RCC 7860 (cell line): ENCODE measurements around the gene MYO9B.
A peak's percentile ranks its signal among the peaks of the same experiment; 100 is the strongest.
"Not testable (repeated sequence)": the region's sequence is repeated elsewhere in the genome, so short reads cannot be mapped to it uniquely, and the experiment has no call there.

Source experiments
- DNase-seq: peaks from one replicate; pipeline ENCODE4 v3.0.0-alpha.2; 2015; ENCODE audit warnings: low spot score
- FAIRE-seq: peaks from 2 replicates; lab custom pipeline; 2012; peaks lifted over from hg19 to GRCh38; lab: Jason Lieb, UNC

The MYO9B gene

GRCh38 chr19:17086120-17086519 lies 10.5 kb downstream of the MYO9B start:
- no peak for FAIRE-seq
- no peak for DNase-seq

GRCh38 chr19:17086834-17087233 lies 11.3 kb downstream of the MYO9B start:
- DNase-seq (no peak), FAIRE-seq (no peak)

GRCh38 chr19:17088552-17088951 lies 13.0 kb downstream of the MYO9B start:
- DNase-seq (no peak), FAIRE-seq (no peak)

DNA sequence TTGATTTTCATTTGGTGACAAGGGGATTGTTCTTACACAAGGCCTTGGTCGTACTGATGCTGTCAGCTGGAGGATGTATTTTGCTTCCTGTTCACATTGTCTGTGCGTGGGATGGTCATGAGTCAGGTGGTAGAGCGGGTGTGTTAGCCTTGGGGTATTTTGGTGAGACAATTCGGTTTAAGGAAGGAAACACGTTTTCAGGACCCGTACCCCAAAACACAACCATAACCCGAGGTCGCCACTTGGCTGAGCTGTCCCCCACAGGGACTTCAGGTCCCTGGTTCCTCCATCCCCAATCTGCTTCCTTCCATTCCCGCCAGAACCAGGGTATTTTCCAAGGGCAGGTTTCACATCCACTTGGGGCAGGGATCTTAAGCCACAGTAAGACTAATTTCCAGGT lies 15.0 kb downstream of the MYO9B start:
- DNase-seq = no peak
- no peak for FAIRE-seq

DNA sequence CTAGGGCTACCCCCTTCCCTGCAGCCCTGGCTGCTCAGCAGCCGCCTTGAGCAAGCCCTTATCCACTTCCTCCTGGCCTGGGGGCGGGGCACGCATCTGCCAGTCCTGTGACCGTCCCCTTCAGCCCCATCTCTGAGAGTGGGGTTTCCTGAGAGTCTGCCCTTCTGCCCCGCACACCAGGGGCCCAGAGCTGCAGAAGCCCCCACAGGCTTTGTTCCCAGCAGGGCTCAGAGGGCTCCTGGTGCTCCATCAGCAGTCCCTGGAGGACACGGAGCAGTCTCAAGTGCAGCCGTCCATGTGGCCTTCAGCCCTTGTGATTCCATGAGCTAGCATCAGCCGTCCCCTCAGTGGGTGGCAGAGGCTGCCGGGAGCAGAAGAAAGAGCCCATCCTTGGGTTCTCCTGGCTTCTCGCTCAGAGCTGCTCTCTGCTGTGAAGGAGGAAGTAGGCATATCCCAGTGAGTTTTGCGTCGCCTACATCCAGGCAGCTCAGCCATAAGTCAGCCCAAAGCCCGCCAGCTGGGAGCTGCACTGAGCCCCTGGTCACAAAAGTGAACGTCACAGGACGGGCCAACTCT lies 16.3 kb downstream of the MYO9B start:
- FAIRE-seq = no peak
- DNase-seq = no peak

DNA sequence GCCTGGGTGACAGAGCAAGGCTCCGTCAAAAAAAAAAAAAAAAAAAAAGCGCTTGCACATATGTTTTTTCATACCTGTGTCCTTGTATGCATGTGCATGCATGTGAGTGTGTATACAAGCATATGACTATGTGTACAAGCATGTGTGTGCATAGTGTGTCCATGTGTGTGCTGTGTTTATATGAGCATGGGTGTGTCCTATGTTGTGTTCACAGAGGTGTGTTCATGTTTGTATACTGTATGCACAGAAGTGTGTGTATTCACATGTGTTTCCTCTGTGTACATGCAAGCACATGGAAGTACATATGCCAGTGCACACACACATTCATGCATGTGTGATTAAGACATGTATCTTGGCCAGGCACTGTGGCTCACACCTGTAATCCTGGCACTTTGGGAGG lies 17.1 kb downstream of the MYO9B start:
- no peak for DNase-seq
- FAIRE-seq = no peak

GRCh38 chr19:17094694-17095093 lies 19.1 kb downstream of the MYO9B start:
- FAIRE-seq = not testable (repeated sequence)

GRCh38 chr19:17095141-17095919 lies 19.8 kb downstream of the MYO9B start:
- FAIRE-seq = no peak
- no peak for DNase-seq

More at GRCh38 chr19:17094694-17095093, 19.1 kb downstream of the MYO9B start:
- DNase-seq = not testable (repeated sequence)

DNA sequence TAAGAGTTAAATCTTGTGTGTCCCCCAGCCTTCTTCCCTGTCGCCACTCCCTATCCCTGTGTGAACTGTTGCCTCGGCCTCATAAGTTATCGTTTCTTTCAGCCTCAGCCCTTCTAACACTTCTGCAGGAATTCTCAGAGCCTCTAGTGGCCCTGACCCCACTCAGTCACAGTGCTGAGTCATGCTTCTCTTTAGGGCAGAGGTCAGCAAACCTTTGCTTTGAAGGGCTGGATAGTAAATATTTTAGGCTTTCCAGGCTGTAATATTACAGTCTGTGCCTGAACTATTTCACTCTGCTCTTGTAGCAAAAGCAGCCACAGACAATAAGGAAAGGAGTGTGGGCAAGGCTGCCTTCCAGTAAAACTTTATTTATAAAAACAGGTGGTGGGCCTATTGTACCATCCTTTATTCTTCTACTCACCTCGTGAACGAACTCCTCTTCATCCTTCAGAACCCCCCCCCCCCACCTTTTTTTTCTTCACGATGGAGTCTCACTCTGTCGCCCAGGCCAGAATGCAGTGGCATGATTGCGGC lies 22.1 kb downstream of the MYO9B start:
- DNase-seq = peak; percentile 53
- peak; percentile 77 for FAIRE-seq

DNA sequence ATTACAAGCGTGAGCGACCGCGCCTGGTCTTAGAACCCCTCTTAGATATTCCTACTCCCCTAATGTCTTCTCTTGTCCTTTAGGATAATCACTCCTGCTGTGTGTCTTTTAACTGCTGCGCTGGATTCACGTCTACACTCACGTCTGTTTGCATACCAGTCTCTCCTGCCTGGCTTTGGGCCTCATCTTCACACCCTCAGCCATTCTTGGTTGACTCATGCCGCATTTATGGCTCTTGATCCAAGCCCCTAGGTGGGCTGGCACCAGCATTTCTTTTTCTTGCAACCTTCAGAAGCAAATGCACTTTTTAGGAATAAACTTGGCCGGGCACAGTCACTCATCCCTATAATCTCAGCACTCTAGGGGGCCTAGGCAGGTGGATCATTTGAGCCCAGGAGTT lies 22.7 kb downstream of the MYO9B start:
- DNase-seq (no peak), FAIRE-seq (no peak)

DNA sequence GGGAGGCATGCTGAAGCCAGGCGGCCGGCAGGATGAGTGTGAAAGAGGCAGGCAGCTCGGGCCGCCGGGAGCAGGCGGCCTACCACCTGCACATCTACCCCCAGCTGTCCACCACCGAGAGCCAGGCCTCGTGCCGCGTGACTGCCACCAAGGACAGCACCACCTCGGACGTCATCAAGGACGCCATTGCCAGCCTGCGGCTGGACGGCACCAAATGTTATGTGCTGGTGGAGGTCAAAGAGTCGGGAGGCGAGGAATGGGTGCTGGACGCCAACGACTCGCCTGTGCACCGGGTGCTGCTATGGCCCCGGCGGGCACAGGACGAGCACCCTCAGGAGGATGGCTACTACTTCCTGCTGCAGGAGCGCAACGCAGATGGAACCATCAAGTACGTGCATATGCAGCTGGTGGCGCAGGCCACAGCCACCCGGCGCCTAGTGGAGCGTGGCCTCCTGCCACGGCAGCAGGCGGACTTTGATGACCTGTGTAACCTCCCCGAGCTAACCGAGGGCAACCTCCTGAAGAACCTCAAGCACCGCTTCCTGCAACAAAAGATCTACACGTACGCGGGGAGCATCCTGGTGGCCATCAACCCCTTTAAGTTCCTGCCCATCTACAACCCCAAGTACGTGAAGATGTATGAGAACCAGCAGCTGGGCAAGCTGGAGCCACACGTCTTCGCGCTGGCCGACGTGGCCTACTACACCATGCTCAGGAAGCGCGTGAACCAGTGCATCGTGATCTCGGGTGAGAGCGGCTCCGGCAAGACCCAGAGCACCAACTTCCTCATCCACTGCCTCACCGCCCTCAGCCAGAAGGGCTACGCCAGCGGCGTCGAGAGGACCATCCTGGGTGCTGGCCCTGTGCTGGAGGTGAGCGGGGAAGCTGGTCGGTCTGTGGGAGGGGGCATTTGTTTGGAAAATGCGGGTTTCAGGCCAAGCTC lies 26.4 kb downstream of the MYO9B start:
- FAIRE-seq (no peak), DNase-seq (no peak)

- no peak for FAIRE-seq
Measured at GRCh38 chr19:17103177-17103576, 27.6 kb downstream of the MYO9B start.

GRCh38 chr19:17104679-17105078 lies 29.1 kb downstream of the MYO9B start:
- FAIRE-seq = no peak
- DNase-seq = no peak

More at GRCh38 chr19:17103177-17103576, 27.6 kb downstream of the MYO9B start:
- no peak for DNase-seq

GRCh38 chr19:17105556-17105955 lies 30.0 kb downstream of the MYO9B start:
- DNase-seq = no peak
- FAIRE-seq = no peak

GRCh38 chr19:17106964-17107363 lies 31.4 kb downstream of the MYO9B start:
- DNase-seq = peak; percentile 7
- FAIRE-seq = not testable (repeated sequence)

- FAIRE-seq (peak; percentile 92), DNase-seq (peak; percentile 88)
Measured at GRCh38 chr19:17107546-17108452, 32.2 kb downstream of the MYO9B start.

GRCh38 chr19:17108453-17108784 lies 32.8 kb downstream of the MYO9B start:
- DNase-seq = no peak
- FAIRE-seq = no peak

DNA sequence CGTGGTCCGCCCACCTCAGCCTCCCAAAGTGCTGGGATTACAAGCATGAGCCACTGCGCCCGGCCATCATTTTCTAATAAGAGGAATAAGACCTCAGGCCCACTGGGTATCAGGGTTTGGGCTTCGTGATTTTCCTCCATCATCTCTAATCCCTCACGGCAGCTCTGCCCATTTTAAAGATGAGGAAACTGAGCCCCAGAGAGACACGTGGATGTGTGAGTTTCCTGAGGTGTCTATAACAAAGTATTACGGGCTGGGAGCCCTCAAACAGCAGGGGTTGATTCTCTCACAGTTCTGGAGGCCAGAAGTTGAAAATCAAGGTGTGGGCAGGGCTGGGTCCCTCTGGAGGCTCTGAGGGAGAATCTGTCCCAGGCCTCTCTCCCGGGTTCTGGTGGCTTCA lies 33.7 kb downstream of the MYO9B start:
- no peak for FAIRE-seq
- no peak for DNase-seq

DNA sequence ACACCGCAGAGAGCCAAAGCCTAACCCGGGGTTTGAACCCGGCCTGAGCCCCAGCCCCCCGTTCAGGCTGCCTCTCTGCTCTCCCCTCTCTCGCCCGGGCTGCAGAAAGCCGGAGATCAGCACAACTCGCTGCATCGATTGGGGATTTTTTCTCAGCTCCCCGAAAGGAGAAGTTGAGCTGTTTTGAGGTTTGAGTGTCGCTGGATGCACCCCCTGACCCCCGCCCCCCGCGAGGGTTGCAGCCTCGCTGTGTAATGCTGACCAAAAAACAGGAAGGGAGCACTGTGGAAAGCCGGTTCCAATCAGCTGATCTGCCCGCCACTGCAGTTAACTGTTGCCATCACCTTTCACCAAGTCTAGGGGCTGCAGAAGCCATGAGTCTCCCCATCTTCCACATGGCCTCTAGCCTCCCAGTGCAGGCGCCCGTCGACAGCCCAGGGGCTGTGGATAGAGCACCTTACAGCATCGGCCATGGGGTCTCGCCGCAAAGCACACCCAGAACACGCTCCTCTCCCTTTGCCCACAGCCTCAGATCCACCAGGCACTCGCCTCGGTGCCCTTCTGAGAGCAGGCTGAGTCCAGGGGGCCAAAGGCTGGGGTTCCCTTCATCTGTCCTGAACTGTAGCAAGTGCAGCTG lies 34.5 kb downstream of the MYO9B start:
- no peak for FAIRE-seq
- DNase-seq = no peak

- DNase-seq (no peak), FAIRE-seq (no peak)
Measured at GRCh38 chr19:17110599-17110966, 35.0 kb downstream of the MYO9B start.
